Cardiac septum (tissue), 1 donor: ENCODE measurements around the gene ATRNL1. TPM values are rescaled to one million over a fixed set of nuclear protein-coding genes. Genes with fewer than 3 reads are reported as not detected.
"Not testable (repeated sequence)": the region's sequence is repeated elsewhere in the genome, so short reads cannot be mapped to it uniquely, and the experiment has no call there.

Experiments used
- DNase-seq: peaks from one replicate; pipeline ENCODE4 v3.0.0-alpha.2; 2020; ENCODE audit warnings: low spot score
- intact Hi-C: fragments of 100-400 bp; cut with DNase I; formaldehyde crosslinking; loops from one replicate; pipeline ENCODE4 v1.14.0; 2022
- total RNA-seq: library from RNA; stranded (reverse); fragmentation: NEBNext Ultra II Directional; extraction: Animal tissue kit (Norgen Biotek cat#: 25700); gene quantifications from one replicate; pipeline ENCODE4 v1.2.1, GENCODE V29; 2021
- donor health status: DM: no; HTN: no; CAD: no.

Gene ATRNL1
- total RNA-seq, 1 donor from 2014 or later, result 25.8 TPM

GRCh38 chr10:115801457-115801856, 708.3 kb downstream of the ATRNL1 start:
- DNase-seq, result no peak
- intact Hi-C loops, result no loop called here

GRCh38 chr10:115801992-115802391, 708.8 kb downstream of the ATRNL1 start:
- no peak for DNase-seq
- intact Hi-C loops, result no loop called here

GRCh38 chr10:115802911-115803310, 709.7 kb downstream of the ATRNL1 start:
- intact Hi-C loops, result no loop called here
- DNase-seq, result no peak

- intact Hi-C loops, result no loop called here
Observed at GRCh38 chr10:115814542-115814941, 721.4 kb downstream of the ATRNL1 start.

GRCh38 chr10:115818012-115818411, 724.8 kb downstream of the ATRNL1 start:
- intact Hi-C loops, result no loop called here

More at GRCh38 chr10:115814542-115814941, 721.4 kb downstream of the ATRNL1 start:
- no peak for DNase-seq

GRCh38 chr10:115826396-115826795, 733.2 kb downstream of the ATRNL1 start:
- intact Hi-C loops, result no loop called here
- DNase-seq, result no peak

More at GRCh38 chr10:115818012-115818411, 724.8 kb downstream of the ATRNL1 start:
- DNase-seq, result no peak

GRCh38 chr10:115827231-115828009, 734.3 kb downstream of the ATRNL1 start:
- no peak for DNase-seq
- intact Hi-C loops, result no loop called here

GRCh38 chr10:115828182-115828581, 735.0 kb downstream of the ATRNL1 start:
- DNase-seq, intact Hi-C loops: not testable (repeated sequence)

- DNase-seq, result no peak
- intact Hi-C loops, result no loop called here
Observed at GRCh38 chr10:115829521-115830205, 736.5 kb downstream of the ATRNL1 start.

GRCh38 chr10:115830265-115830970, 737.3 kb downstream of the ATRNL1 start:
- intact Hi-C loops, result no loop called here
- no peak for DNase-seq

GRCh38 chr10:115831016-115831415, 737.9 kb downstream of the ATRNL1 start:
- intact Hi-C loops, result no loop called here
- no peak for DNase-seq

- DNase-seq, result no peak
- intact Hi-C loops, result no loop called here
Observed at GRCh38 chr10:115833119-115833518, 740.0 kb downstream of the ATRNL1 start.

GRCh38 chr10:115844591-115844990, 751.4 kb downstream of the ATRNL1 start:
- intact Hi-C loops, result no loop called here
- DNase-seq, result no peak

- intact Hi-C loops, result no loop called here
- no peak for DNase-seq
Observed at GRCh38 chr10:115845921-115846320, 752.8 kb downstream of the ATRNL1 start.

- intact Hi-C loops, result no loop called here
- DNase-seq, result no peak
Observed at GRCh38 chr10:115846528-115846927, 753.4 kb downstream of the ATRNL1 start.

- intact Hi-C loops, result no loop called here
- no peak for DNase-seq
Observed at GRCh38 chr10:115849197-115849596, 756.0 kb downstream of the ATRNL1 start.

- intact Hi-C loops, result no loop called here
Observed at GRCh38 chr10:115850666-115851065, 757.5 kb downstream of the ATRNL1 start.

GRCh38 chr10:115851695-115852094, 758.5 kb downstream of the ATRNL1 start:
- no peak for DNase-seq
- intact Hi-C loops, result no loop called here

More at GRCh38 chr10:115850666-115851065, 757.5 kb downstream of the ATRNL1 start:
- no peak for DNase-seq

- DNase-seq, result no peak
- intact Hi-C loops, result no loop called here
Observed at GRCh38 chr10:115854740-115855435, 761.7 kb downstream of the ATRNL1 start.

- intact Hi-C loops, result no loop called here
Observed at GRCh38 chr10:115856580-115856979, 763.4 kb downstream of the ATRNL1 start.

More at GRCh38 chr10:115856580-115856979, 763.4 kb downstream of the ATRNL1 start:
- DNase-seq, result no peak
